Right lobe of liver (tissue), 6 donors: ENCODE results near the gene EIF3K. TPM values are rescaled to one million over a fixed set of nuclear protein-coding genes. Genes with fewer than 3 reads are reported as not detected.
A peak's percentile ranks its signal among the peaks of the same experiment; 100 is the strongest.

Source experiments
- ATAC-seq, 4 donors: fragments of 200-7000 bp; cut with Tn5 transposase; one replicate each; pipeline ENCODE4 v1.9.1; 2020; ENCODE audit warnings: mild to moderate bottlenecking in 4 of 4, moderate library complexity in 4 of 4
- DNase-seq, 3 donors: peaks; one replicate each; pipeline ENCODE4 v3.0.0-alpha.2; 2020
- H3K27ac ChIP-seq, 3 donors: fragments of 200-600 bp; one replicate each; pipeline ENCODE4 v1.8.0; 2022
- H3K27me3 ChIP-seq, 2 donors: fragments of 200-600 bp; one replicate each; pipeline ENCODE4 v1.8.0; 2022
- H3K36me3 ChIP-seq, 4 donors: fragments of 200-600 bp; sonication (generic) in 1 of 4; one replicate each; pipeline versions ENCODE4 v1.5.1 to v1.8.0; 2017 to 2022; ENCODE audit warnings: control low read depth in 1 of 4
- H3K4me1 ChIP-seq, 4 donors: fragments of 200-600 bp; sonication (generic) in 1 of 4; one replicate each; pipeline versions ENCODE4 v1.5.1 to v1.8.0; 2017 to 2022; ENCODE audit warnings: control low read depth in 1 of 4
- H3K4me3 ChIP-seq, 3 donors: fragments of 200-600 bp; one replicate each; pipeline ENCODE4 v1.8.0; 2022
- H3K9me3 ChIP-seq, 4 donors: fragments of 200-600 bp; sonication (generic) in 1 of 4; one replicate each; pipeline versions ENCODE4 v1.5.1 to v1.8.0; 2017 to 2022; ENCODE audit warnings: control low read depth in 1 of 4
- POLR2A ChIP-seq: fragments of 450-650 bp; IDR thresholded peaks from one replicate; pipeline ENCODE4 v1.6.1; 2017; ENCODE audit warnings: antibody characterized with exemption, mild to moderate bottlenecking
- WGBS: methylation state at CpG from one replicate; pipeline ENCODE4 v1.1.6; 2018; ENCODE audit warnings: low coverage, low lambda C conversion rate; ENCODE audit not compliant: insufficient coverage; ENCODE audit errors: missing lambda C conversion rate; 5-methylcytosine and 5-hydroxymethylcytosine counted together
- intact Hi-C, 2 donors: fragments of 100-400 bp; cut with DNase I; formaldehyde crosslinking; loops; one replicate each; pipeline versions ENCODE4 v1.11.2 to v1.14.1; 2022
- total RNA-seq, 6 experiments: library from RNA; depleted of rRNA in 2 of 6; stranded (reverse); fragments of >200 nt in 2 of 6; fragmentation: NEBNext Ultra II Directional in 3 of 6; extraction: Animal tissue kit (Norgen Biotek cat#: 25700) in 3 of 6; gene quantifications; one replicate each; pipeline versions ENCODE4 v1.1.0 to v1.2.4, GENCODE V29; 2016 to 2023
- TF ChIP-seq, protein P1 (sequence below), 4 donors: fragments of 200-600 bp in 3 of 4; fragments of 450-650 bp in 1 of 4; IDR thresholded peaks; one replicate each; pipeline versions ENCODE4 v1.5.1 to v1.8.0; 2016 to 2022; ENCODE audit warnings: antibody characterized with exemption in 4 of 4, mild to moderate bottlenecking in 2 of 4
- donor health status: DM: no; HTN: yes; CAD: no.
- donor health status: DM: no; HTN: no; CAD: no.
- donor health status: DM: no; HTN: no; CAD: no.
- donor health status: DM: no; HTN: yes; CAD: no.
- donor health status: DM: no; HTN: yes; CAD: no.

The EIF3K gene
- total RNA-seq, 6 experiments from 2014 or later = 86.3 to 305 (median 116) TPM

DNA sequence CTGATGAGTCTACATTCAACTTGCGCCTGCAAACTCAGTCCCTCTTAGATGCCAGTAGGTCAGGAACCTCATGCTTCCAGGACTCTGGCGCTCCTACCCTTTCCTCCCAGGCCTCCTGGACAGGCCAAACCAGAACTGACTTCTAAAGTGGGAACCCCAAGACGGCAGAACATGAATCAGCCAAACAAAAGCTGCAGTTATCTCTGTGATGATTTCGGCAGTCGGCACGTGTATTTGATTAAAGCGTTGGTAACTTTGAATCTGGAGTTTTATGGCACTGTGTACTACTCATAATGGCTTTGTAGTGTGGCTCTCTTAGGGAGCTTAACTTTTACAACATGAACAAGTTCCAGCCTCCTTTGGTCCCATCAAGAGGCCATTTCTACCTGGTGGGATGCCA is 42.1 kb downstream of the EIF3K start:
- intact Hi-C loops = no loop called here
- TF ChIP-seq, protein P1, sequence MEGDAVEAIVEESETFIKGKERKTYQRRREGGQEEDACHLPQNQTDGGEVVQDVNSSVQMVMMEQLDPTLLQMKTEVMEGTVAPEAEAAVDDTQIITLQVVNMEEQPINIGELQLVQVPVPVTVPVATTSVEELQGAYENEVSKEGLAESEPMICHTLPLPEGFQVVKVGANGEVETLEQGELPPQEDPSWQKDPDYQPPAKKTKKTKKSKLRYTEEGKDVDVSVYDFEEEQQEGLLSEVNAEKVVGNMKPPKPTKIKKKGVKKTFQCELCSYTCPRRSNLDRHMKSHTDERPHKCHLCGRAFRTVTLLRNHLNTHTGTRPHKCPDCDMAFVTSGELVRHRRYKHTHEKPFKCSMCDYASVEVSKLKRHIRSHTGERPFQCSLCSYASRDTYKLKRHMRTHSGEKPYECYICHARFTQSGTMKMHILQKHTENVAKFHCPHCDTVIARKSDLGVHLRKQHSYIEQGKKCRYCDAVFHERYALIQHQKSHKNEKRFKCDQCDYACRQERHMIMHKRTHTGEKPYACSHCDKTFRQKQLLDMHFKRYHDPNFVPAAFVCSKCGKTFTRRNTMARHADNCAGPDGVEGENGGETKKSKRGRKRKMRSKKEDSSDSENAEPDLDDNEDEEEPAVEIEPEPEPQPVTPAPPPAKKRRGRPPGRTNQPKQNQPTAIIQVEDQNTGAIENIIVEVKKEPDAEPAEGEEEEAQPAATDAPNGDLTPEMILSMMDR (IDR thresholded peaks at IDR 0.05) = no peak
- no peak for TF ChIP-seq POLR2A
- 47% methylated on average over 4 of the region's 7 CpGs for WGBS
- H3K36me3 ChIP-seq = peaks cover 0 to 4% (median 0%) of the 10 kb centered on the region in 4 donors
- H3K27ac ChIP-seq = peak overlapping the region in 2 of 3 donors; percentile 76 to 94
- ATAC-seq (no peak), DNase-seq (no peak)
- no peaks in the 10 kb centered on the region for H3K9me3 ChIP-seq
- H3K27me3 ChIP-seq = no peaks in the 10 kb centered on the region
- peaks cover 0 to 94% (median 44%) of the 10 kb centered on the region in 4 donors for H3K4me1 ChIP-seq
- H3K4me3 ChIP-seq = no peak overlapping the region

DNA sequence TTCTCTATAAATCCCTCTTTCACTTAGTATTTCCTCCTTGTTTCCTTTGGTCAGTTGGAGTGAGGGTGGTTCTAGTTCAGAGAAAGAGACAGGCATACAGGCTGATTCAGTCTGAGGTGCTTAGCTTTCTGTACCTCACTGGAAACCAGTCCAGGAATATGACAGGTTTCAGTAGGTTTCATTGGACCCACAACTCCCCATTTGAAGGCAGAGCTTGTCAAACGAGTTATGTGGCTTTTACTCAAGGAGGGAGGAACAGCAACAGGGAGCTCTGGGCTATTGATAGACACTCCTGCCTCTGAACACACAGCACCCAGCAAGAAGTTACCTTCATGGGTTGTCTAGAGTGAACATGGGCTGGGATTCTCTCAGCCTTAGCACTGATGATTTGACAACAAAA is 43.0 kb downstream of the EIF3K start:
- Histone ChIP-seq H3K4me3 (no peak overlapping the region), H3K36me3 (peaks cover 0 to 4% (median 0%) of the 10 kb centered on the region in 4 donors), H3K9me3 (no peaks in the 10 kb centered on the region), H3K27ac (peak overlapping the region; percentile 31 to 94 (median 76)), H3K4me1 (peaks cover 0 to 94% (median 47%) of the 10 kb centered on the region in 4 donors), H3K27me3 (no peaks in the 10 kb centered on the region)
- intact Hi-C loops = no loop called here
- ATAC-seq = no peak
- TF ChIP-seq, protein P1 (IDR thresholded peaks at IDR 0.05) = no peak
- no peak for TF ChIP-seq POLR2A
- WGBS = 0% methylated on average over 1 of the region's 1 CpG
- DNase-seq = no peak

DNA sequence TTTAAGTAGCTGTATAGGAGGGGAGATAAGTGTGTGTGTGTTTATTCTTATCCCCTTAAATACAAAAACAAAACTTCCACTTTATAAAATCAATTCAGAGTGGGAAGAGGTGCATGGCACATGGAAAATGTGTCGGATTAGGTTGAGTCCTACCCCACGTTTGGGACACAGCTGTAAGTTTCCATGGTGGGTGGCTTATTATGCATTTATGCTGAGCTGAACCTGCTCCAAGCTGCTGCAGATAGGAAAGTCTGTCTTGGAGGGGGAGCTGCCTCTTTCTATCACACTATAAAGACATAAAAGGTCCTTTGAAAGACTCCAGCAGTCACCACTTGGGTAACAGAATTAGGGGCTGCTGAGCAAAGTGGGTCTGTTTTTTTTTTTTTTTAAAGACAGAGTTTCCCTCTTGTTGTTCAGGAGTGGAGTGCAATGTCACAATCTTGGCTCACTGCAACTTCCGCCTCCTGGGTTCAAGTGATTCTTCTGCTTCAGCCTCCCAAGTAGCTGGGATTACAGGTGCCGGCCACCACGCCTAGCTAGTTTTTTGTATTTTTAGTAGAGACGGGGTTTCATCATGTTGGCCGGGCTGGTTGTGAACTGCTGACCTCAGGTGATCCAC is 43.7 kb downstream of the EIF3K start:
- intact Hi-C loops = no loop called here
- WGBS = 31% methylated on average over 6 of the region's 7 CpGs
- no peaks in the 10 kb centered on the region for H3K27me3 ChIP-seq
- H3K27ac ChIP-seq = peak overlapping the region; percentile 31 to 94 (median 76)
- no peaks in the 10 kb centered on the region for H3K9me3 ChIP-seq
- ATAC-seq (no peak), DNase-seq (no peak)
- H3K36me3 ChIP-seq = peaks cover 0 to 4% (median 0%) of the 10 kb centered on the region in 4 donors
- TF ChIP-seq POLR2A = no peak
- TF ChIP-seq, protein P1 (IDR thresholded peaks at IDR 0.05) = no peak
- H3K4me3 ChIP-seq = no peak overlapping the region
- H3K4me1 ChIP-seq = peaks cover 0 to 94% (median 44%) of the 10 kb centered on the region in 4 donors

DNA sequence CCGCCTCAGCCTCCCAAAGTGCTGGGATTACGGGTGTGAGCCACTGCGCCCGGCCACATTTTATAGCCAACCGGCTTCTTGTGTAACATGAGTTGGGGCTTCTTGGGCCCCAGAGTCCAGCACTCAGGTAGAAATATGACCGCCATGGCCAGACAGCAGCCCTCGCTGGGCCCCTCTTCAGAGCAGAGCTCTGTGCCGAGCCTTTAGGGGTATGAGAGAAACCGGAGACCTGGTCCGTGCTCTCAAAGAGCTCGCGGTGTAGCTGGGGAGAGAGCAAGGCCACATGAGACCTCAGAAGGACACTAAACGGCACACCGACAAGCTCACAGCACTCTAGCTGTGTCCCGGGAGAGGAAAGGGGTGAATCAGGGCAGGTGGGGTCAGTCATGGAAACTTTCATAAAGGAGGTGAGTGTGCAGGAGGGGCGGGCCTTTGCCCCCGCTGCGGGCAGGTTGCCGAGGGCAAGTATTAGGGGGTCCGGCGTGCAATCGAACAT is 44.2 kb downstream of the EIF3K start:
- no peaks in the 10 kb centered on the region for H3K27me3 ChIP-seq
- intact Hi-C loops = no loop called here
- H3K4me1 ChIP-seq = peaks cover 0 to 94% (median 41%) of the 10 kb centered on the region in 4 donors
- ATAC-seq (no peak), DNase-seq (peak in 1 of 3 donors; percentile 45)
- 69% methylated on average over 3 of the region's 22 CpGs for WGBS
- TF ChIP-seq, protein P1 (IDR thresholded peaks at IDR 0.05) = no peak
- TF ChIP-seq POLR2A = no peak
- H3K4me3 ChIP-seq = no peak overlapping the region
- peak overlapping the region; percentile 17 to 94 (median 76) for H3K27ac ChIP-seq
- no peaks in the 10 kb centered on the region for H3K9me3 ChIP-seq
- peaks cover 0 to 4% (median 0%) of the 10 kb centered on the region in 4 donors for H3K36me3 ChIP-seq
